HUES64 (cell line): ENCODE data around the gene SLC25A10.
"Not testable (repeated sequence)": the region's sequence is repeated elsewhere in the genome, so short reads cannot be mapped to it uniquely, and the experiment has no call there.

Experiments used
- H3K27ac ChIP-seq: 2 replicates; pipeline ENCODE4 v1.7.0; 2013; ENCODE audit warnings: low read depth, low read length, inconsistent platforms
- H3K27me3 ChIP-seq: 2 replicates; pipeline ENCODE4 v1.6.1; 2013; ENCODE audit warnings: mild to moderate bottlenecking, low read length; ENCODE audit not compliant: insufficient read depth
- H3K36me3 ChIP-seq: 2 replicates; pipeline ENCODE4 v1.6.1; 2013; ENCODE audit warnings: mild to moderate bottlenecking, low read length; ENCODE audit not compliant: insufficient read depth
- H3K4me1 ChIP-seq: 2 replicates; pipeline ENCODE4 v1.6.1; 2013; ENCODE audit warnings: mild to moderate bottlenecking, low read length, moderate library complexity; ENCODE audit not compliant: insufficient read depth
- H3K4me3 ChIP-seq: 2 replicates; pipeline ENCODE4 v1.5.1; 2013; ENCODE audit warnings: mild to moderate bottlenecking, low read length, moderate library complexity
- H3K9ac ChIP-seq: 2 replicates; pipeline ENCODE4 v1.6.1; 2013; ENCODE audit warnings: mild to moderate bottlenecking, low read depth, low read length
- H3K9me3 ChIP-seq: 2 replicates; pipeline ENCODE4 v1.6.1; 2013; ENCODE audit warnings: low read depth, low read length; ENCODE audit not compliant: insufficient read depth
- WGBS: fragments of 150-250, 120-280 bp; methylation state at CpG from one replicate; pipeline ENCODE4 v1.1.7; 2013; ENCODE audit warnings: missing lambda C conversion rate; 5-methylcytosine and 5-hydroxymethylcytosine counted together

Gene SLC25A10

GRCh38 chr17:81675515-81676221, 36.4 kb upstream of the SLC25A10 start:
- H3K27ac ChIP-seq, H3K9me3 ChIP-seq, H3K4me3 ChIP-seq, H3K4me1 ChIP-seq, H3K27me3 ChIP-seq, H3K9ac ChIP-seq: not testable (repeated sequence)
- 36% methylated on average over 11 of the region's 18 CpGs for WGBS
- H3K36me3 ChIP-seq: peaks cover 45% of the 10 kb centered on the region

- Histone ChIP-seq H3K27me3 (no peaks in the 10 kb centered on the region), H3K36me3 (peaks cover 39% of the 10 kb centered on the region), H3K9me3 (no peaks in the 10 kb centered on the region), H3K4me3 (no peak overlapping the region), H3K4me1 (no peaks in the 10 kb centered on the region), H3K27ac (no peak overlapping the region), H3K9ac (no peak overlapping the region)
- WGBS: 95% methylated on average over 17 of the region's 17 CpGs
Measured at GRCh38 chr17:81676906-81677305, 35.2 kb upstream of the SLC25A10 start.

- no peaks in the 10 kb centered on the region for H3K27me3 ChIP-seq
- peaks cover 9% of the 10 kb centered on the region; the same call in 1 of the 2 replicates for H3K36me3 ChIP-seq
- H3K27ac ChIP-seq: no peak overlapping the region
- H3K9me3 ChIP-seq: no peaks in the 10 kb centered on the region
- H3K4me3 ChIP-seq: no peak overlapping the region
- WGBS: 94% methylated on average over 11 of the region's 11 CpGs
- H3K9ac ChIP-seq: no peak overlapping the region
- H3K4me1 ChIP-seq: peaks cover 6% of the 10 kb centered on the region; the same call in 1 of the 2 replicates
Measured at GRCh38 chr17:81680150-81680549, 31.9 kb upstream of the SLC25A10 start.

- no peak overlapping the region for H3K4me3 ChIP-seq
- no peak overlapping the region for H3K9ac ChIP-seq
- H3K36me3 ChIP-seq: peaks cover 19% of the 10 kb centered on the region
- no peak overlapping the region for H3K27ac ChIP-seq
- peaks cover 9% of the 10 kb centered on the region; the same call in 1 of the 2 replicates for H3K4me1 ChIP-seq
- 94% methylated on average over 17 of the region's 17 CpGs for WGBS
- H3K9me3 ChIP-seq: no peaks in the 10 kb centered on the region
- no peaks in the 10 kb centered on the region for H3K27me3 ChIP-seq
Measured at GRCh38 chr17:81681672-81682071, 30.4 kb upstream of the SLC25A10 start.

GRCh38 chr17:81682565-81683207, 29.4 kb upstream of the SLC25A10 start:
- no peaks in the 10 kb centered on the region for H3K9me3 ChIP-seq
- no peaks in the 10 kb centered on the region for H3K27me3 ChIP-seq
- peaks cover 9% of the 10 kb centered on the region; the same call in 1 of the 2 replicates for H3K4me1 ChIP-seq
- peak overlapping the region; percentile 85 for H3K27ac ChIP-seq
- WGBS: 51% methylated on average over 19 of the region's 19 CpGs
- peaks cover 29% of the 10 kb centered on the region for H3K36me3 ChIP-seq
- H3K9ac ChIP-seq: peak overlapping the region; percentile 85
- H3K4me3 ChIP-seq: peak overlapping the region; percentile 89

GRCh38 chr17:81683208-81683583, 28.9 kb upstream of the SLC25A10 start:
- Histone ChIP-seq H3K27ac (peak overlapping the region; percentile 85), H3K9me3 (no peaks in the 10 kb centered on the region), H3K36me3 (peaks cover 34% of the 10 kb centered on the region), H3K27me3 (no peaks in the 10 kb centered on the region), H3K4me1 (peaks cover 9% of the 10 kb centered on the region; the same call in 1 of the 2 replicates), H3K4me3 (peak overlapping the region; percentile 89), H3K9ac (peak overlapping the region; percentile 85)
- under 1% methylated on average over 37 of the region's 37 CpGs for WGBS

- Histone ChIP-seq H3K27ac (peak within 1 kb of the TSS; percentile 85), H3K4me3 (peak within 1 kb of the TSS; percentile 89), H3K36me3 (peaks cover 40% of the 10 kb centered on the region), H3K27me3 (no peaks in the 10 kb centered on the region), H3K4me1 (peaks cover 9% of the 10 kb centered on the region; the same call in 1 of the 2 replicates), H3K9ac (peak within 1 kb of the TSS; percentile 85), H3K9me3 (no peaks in the 10 kb centered on the region)
- WGBS: under 1% methylated on average over 112 of the region's 112 CpGs
Measured at GRCh38 chr17:81683584-81684441, 28.3 kb upstream of the SLC25A10 start, which contains the start of the genes ARL16 and HGS. Gene ARL16, minus strand, starts transcription at chr17:81683797. Its CDS starts 44 bp downstream, at chr17:81683753. Gene HGS, plus strand, starts transcription at chr17:81684011. Its CDS starts 56 bp downstream, at chr17:81684067.

- H3K27ac ChIP-seq: peak overlapping the region; percentile 43
- H3K9ac ChIP-seq: peak overlapping the region; percentile 75
- H3K27me3 ChIP-seq: no peaks in the 10 kb centered on the region
- H3K4me3 ChIP-seq: peak overlapping the region; percentile 89
- peaks cover 46% of the 10 kb centered on the region for H3K36me3 ChIP-seq
- H3K9me3 ChIP-seq: no peaks in the 10 kb centered on the region
- whole genome bisulfite sequencing: 12% methylated on average over 16 of the region's 16 CpGs
- peaks cover 9% of the 10 kb centered on the region; the same call in 1 of the 2 replicates for H3K4me1 ChIP-seq
Measured at GRCh38 chr17:81684442-81684911, 27.6 kb upstream of the SLC25A10 start.

- Histone ChIP-seq H3K36me3 (peaks cover 50% of the 10 kb centered on the region), H3K4me3 (peak overlapping the region; percentile 89)
- WGBS: 81% methylated on average over 12 of the region's 12 CpGs
Measured at GRCh38 chr17:81685108-81685507, 27.0 kb upstream of the SLC25A10 start.

GRCh38 chr17:81686614-81687013, 25.5 kb upstream of the SLC25A10 start:
- H3K36me3 ChIP-seq: peaks cover 61% of the 10 kb centered on the region
- no peaks in the 10 kb centered on the region for H3K9me3 ChIP-seq
- WGBS: 95% methylated on average over 20 of the region's 20 CpGs
- no peaks in the 10 kb centered on the region for H3K27me3 ChIP-seq
- H3K4me1 ChIP-seq: peaks cover 9% of the 10 kb centered on the region; the same call in 1 of the 2 replicates
- no peak overlapping the region for H3K4me3 ChIP-seq
- no peak overlapping the region for H3K9ac ChIP-seq
- H3K27ac ChIP-seq: no peak overlapping the region

More at GRCh38 chr17:81685108-81685507, 27.0 kb upstream of the SLC25A10 start:
- Histone ChIP-seq H3K27ac (no peak overlapping the region), H3K9me3 (no peaks in the 10 kb centered on the region), H3K9ac (peak overlapping the region; percentile 75), H3K27me3 (no peaks in the 10 kb centered on the region), H3K4me1 (peaks cover 9% of the 10 kb centered on the region; the same call in 1 of the 2 replicates)
